Breast epithelium (tissue), 3 donors: ENCODE measurements around the gene ATG2A. TPM values are rescaled to one million over a fixed set of nuclear protein-coding genes. Genes with fewer than 3 reads are reported as not detected.

Experiments used
- total RNA-seq, 3 donors: library from RNA; depleted of rRNA; stranded (reverse); fragments of >200 nt; gene quantifications; one replicate each; pipeline ENCODE4 v1.1.0, GENCODE V29; 2016

Gene ATG2A
- total RNA-seq, 3 donors from 2014 or later = 20.0 to 22.1 (median 21.2) TPM

Other genes starting within 250 kb of the ATG2A start
- 1 to 10 TPM; 1.8 to 4.3 (median 3.5) TPM for gene NRXN2, start 194.0 kb downstream of the ATG2A start, total RNA-seq
- gene RASGRP2, start 173.1 kb downstream of the ATG2A start, total RNA-seq = 10 to 100 TPM in 2 of 3 donors, 1 to 10 TPM in 1; 10.0 to 12.5 (median 11.5) TPM
- 1 to 10 TPM; 1.3 to 4.5 (median 3.4) TPM for gene PYGM, start 157.2 kb downstream of the ATG2A start, total RNA-seq
- 100 to 1,000 TPM; 264 to 293 (median 277) TPM for gene SF1, start 138.7 kb downstream of the ATG2A start, total RNA-seq
- gene MAP4K2, start 114.0 kb downstream of the ATG2A start, total RNA-seq = 10 to 100 TPM in 2 of 3 donors, 1 to 10 TPM in 1; 7.7 to 16.1 (median 14.0) TPM
- gene MEN1, start 106.7 kb downstream of the ATG2A start, total RNA-seq = 10 to 100 TPM; 11.4 to 19.0 (median 14.8) TPM
- 10 to 100 TPM in 1 of 3 donors, 1 to 10 TPM in 1, not detected in 1; 5.9 to 14.9 TPM for gene CDC42BPG, start 72.6 kb downstream of the ATG2A start, total RNA-seq
- gene EHD1, start 38.6 kb downstream of the ATG2A start, total RNA-seq = 10 to 100 TPM; 26.9 to 45.4 (median 31.2) TPM
- 10 to 100 TPM; 12.8 to 14.0 (median 13.8) TPM for gene PPP2R5B, start 7.5 kb upstream of the ATG2A start, total RNA-seq
- gene GPHA2, start 18.7 kb upstream of the ATG2A start, total RNA-seq = not detected
- not detected for gene MAJIN, start 54.9 kb upstream of the ATG2A start, total RNA-seq
- gene BATF2, start 79.8 kb upstream of the ATG2A start, total RNA-seq = 1 to 10 TPM in 1 of 3 donors, under 1 TPM in 2; 0.33 to 1.5 (median 0.64) TPM
- 100 to 1,000 TPM in 2 of 3 donors, 10 to 100 TPM in 1; 99.8 to 193 (median 154) TPM for gene ARL2, start 97.0 kb upstream of the ATG2A start, total RNA-seq
- gene SNX15, start 110.2 kb upstream of the ATG2A start, total RNA-seq = 10 to 100 TPM; 17.0 to 22.7 (median 17.1) TPM
- 1 to 10 TPM; 7.5 to 9.2 (median 7.5) TPM for gene SAC3D1, start 124.0 kb upstream of the ATG2A start, total RNA-seq
- 10 to 100 TPM; 15.5 to 28.8 (median 19.2) TPM for gene NAALADL1, start 141.3 kb upstream of the ATG2A start, total RNA-seq
- gene CDCA5, start 166.8 kb upstream of the ATG2A start, total RNA-seq = 1 to 10 TPM in 1 of 3 donors, under 1 TPM in 2; 0.96 to 1.2 (median 0.98) TPM
- gene ZFPL1, start 167.0 kb upstream of the ATG2A start, total RNA-seq = 10 to 100 TPM; 33.8 to 44.1 (median 44.0) TPM
- gene VPS51, start 179.0 kb upstream of the ATG2A start, total RNA-seq = 100 to 1,000 TPM; 166 to 317 (median 218) TPM
- gene TM7SF2, start 194.7 kb upstream of the ATG2A start, total RNA-seq = 100 to 1,000 TPM in 1 of 3 donors, 10 to 100 TPM in 2; 38.8 to 189 (median 44.2) TPM
- gene ZNHIT2, start 200.5 kb upstream of the ATG2A start, total RNA-seq = 10 to 100 TPM; 14.6 to 23.3 (median 20.3) TPM
- gene FAU, start 204.9 kb upstream of the ATG2A start, total RNA-seq = 1,000 to 10,000 TPM in 1 of 3 donors, 100 to 1,000 TPM in 2; 786 to 1,230 (median 855) TPM
- 10 to 100 TPM; 66.2 to 92.6 (median 72.8) TPM for gene MRPL49, start 205.1 kb upstream of the ATG2A start, total RNA-seq
- gene SYVN1, start 217.3 kb upstream of the ATG2A start, total RNA-seq = 10 to 100 TPM; 25.8 to 31.7 (median 27.2) TPM